GM21381 (cell line): Measurements from ENCODE around the gene GRK5.

Source experiments
- ATAC-seq: cut with Tn5 transposase; IDR thresholded peaks from one replicate; pipeline ENCODE4 v1.9.1; 2021; ENCODE audit warnings: mild to moderate bottlenecking, moderate library complexity; ENCODE audit not compliant: unreplicated experiment

GRK5 gene

DNA sequence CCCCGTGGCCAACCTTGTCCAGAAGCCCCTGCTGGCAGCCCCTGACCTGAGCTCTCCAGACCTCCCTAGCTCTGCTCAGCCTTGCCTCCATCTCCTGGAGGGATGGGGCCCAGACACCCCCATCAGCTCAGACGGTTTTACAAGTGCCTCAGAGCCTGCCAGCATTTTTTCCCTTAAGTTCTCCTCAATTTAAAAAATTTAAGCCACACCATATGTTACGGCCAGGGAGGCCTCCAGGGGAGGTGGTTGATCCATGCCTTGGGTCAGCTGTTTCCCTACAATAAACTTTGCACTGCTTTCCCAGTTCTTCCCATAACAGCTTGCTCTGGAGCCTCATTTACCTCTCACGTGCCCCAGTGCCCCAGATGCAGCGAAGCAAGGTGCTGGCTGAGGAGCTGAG, 191.6 kb downstream of the GRK5 start:
- no peak for ATAC-seq

DNA sequence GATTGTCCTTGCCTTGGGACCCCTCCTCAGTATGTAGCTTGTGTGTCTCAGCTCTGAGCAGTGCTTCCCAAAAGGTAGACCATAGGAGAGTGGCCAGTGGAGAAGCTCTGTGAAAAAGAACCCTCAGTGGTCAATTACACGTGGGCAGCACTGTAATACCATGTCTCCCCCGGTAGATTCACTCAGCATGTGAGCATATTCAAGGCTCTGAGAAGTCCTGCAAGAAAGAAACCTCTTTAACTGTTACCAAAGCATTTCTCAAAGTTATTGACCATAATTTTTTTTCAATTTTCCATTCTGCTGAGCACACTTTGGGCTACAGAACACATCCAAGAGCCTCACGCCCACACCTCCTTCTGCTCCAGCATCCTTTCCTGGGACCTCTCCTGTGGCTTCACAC, 192.1 kb downstream of the GRK5 start:
- no peak for ATAC-seq

DNA sequence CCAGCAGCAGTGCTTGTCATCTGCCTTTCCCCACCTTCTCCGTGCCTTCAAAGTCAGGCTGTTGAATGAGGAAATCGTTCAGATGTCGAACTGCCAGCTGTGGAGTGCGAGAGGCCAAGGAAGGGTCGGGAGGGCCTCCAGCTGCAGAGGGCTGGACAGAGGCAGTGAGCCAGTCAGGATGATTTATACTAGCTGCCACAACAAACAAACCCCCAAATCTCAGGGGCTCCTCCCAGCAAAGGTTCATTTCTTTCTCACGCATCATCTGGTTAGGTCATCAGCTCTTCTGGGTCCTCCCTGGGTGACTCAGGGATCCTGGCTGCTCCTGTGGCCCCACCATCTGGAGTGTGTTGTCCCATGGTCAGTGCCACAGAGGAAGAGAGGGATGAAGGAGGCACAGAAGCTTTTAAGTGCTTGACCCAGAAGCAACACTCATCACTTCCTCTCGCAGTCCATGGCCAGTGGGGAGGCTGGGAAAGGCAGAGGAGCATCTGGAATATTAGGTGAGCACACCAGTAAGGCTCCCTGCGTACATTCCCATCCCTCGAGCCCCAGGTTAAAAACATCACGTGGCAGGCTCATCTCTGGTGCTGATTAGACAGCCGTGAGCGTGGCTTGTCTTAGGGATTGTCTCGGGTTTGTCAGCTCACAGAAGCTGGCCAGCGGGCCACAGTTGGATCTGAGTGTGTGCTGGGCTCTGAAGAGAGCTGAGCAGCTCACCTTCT, 194.5 kb downstream of the GRK5 start:
- ATAC-seq, result no peak

DNA sequence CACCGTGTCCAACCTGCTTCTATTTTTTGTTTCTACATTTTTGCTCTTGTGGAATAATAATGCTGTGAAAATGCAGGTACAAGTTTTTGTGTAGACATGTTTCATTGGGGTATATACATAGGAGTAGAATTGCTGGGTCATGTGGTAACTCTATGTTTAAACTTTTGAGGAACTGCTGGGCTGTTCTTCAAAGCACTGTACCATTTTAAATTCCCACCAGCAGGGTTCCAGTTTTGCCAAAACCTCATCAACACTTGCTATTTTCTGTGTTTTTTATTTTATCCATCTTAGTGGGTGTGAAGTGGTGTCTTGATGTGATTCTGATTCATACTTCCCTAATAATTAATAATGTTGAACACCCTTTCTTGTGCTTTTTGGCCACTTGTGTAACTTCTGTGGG, 196.6 kb downstream of the GRK5 start:
- no peak for ATAC-seq

DNA sequence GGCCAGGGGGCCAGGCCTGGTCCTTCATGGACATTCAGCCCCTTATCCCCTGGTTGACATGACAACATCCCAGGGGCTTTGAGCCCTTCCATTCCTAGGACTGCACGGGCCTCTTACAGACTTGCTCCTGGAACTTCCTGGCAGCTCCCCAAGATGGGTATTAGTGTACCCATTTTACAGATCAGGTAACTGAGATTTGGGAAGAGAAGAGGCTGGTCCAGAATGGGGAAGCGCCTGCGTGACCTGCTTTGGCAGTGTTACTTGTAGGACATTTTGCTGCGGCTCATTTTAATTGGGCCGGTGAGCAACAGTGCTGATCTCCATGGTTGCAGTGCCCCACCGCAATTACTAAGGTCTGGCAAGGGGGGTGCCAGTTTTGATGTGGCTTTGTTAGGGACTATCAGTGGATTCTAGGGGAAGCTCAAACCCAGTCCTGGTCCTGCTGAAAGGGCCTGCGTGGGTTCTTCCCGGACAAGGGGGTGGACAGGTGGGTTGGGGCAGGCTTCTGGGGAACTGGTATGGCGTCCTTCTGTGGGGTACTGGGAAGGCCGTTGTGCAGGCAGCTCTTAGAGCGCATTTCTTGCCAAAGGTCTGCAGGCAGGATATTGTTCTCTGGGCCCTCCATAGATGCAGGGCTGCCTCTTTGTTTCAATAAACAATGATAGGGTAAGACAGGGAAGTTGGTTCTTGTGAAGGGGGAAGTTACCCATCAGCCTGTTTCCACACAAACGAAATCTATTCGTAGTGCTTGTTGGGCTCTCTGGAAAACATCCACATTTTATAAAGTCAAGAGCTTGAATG, 197.5 kb downstream of the GRK5 start:
- ATAC-seq, result no peak

DNA sequence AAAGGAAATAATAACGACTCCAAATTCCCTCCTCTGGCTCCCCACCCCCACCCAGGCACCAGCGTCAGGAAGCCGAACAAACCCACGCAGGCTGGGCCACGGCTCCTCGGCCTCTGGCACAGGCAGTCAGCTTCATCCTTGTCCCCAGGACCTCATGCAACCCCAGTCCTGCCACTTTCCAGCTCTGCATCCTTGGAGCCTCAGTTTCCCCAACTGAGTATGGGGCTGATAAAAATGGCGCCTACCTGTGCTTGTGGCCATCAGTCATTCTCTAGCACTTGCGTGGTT, 198.1 kb downstream of the GRK5 start:
- ATAC-seq, result no peak

DNA sequence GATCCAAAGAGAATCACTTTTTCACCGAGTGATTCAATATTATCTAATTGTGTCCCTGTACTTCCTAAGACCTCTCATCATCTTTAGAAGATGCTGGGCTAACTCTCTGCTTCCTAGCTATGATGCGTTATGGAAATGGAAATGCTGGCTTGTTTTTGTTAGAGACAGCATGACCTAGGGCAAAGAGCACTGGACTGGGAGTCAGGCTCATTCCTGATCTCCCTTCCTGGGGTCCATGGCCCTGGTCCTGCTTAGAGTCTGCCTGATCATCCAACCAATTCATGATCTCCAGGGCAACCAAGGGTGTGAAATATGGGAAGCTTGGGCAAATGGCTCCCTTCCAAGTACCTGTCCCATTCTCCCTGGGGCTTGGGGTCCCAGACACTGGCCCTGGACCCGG, 198.8 kb downstream of the GRK5 start:
- ATAC-seq, result no peak

DNA sequence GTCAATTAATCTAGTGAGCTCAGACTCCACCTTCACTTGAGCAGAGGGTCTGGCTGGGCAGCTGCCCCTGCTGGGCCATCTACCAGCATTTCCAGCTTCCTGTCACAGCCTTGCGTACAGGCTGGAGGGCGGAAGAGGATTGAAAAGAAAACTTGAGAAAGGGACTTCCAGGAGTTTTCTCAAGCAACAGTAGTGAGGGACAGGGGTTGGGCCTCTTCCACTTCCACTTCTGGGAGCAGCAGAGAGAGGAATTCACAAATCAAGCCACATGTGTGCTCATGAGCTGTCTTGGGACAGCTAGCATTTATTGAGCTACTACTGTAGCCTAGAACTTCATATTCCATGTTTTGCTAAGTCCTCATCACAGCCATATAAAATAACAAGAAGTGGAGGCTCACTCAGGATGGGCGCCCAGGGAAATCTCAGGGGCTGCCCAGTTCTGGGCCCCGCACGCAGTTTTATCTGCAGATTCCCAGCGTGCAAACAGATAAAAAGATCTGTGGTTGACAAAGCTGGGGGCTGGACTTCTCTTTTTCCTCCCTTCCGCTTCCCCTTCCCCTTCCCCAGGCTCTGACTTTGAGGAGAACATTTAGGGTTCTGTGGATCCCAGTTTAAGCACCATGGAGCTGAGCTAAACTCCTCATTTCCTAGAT, 199.4 kb downstream of the GRK5 start:
- no peak for ATAC-seq

DNA sequence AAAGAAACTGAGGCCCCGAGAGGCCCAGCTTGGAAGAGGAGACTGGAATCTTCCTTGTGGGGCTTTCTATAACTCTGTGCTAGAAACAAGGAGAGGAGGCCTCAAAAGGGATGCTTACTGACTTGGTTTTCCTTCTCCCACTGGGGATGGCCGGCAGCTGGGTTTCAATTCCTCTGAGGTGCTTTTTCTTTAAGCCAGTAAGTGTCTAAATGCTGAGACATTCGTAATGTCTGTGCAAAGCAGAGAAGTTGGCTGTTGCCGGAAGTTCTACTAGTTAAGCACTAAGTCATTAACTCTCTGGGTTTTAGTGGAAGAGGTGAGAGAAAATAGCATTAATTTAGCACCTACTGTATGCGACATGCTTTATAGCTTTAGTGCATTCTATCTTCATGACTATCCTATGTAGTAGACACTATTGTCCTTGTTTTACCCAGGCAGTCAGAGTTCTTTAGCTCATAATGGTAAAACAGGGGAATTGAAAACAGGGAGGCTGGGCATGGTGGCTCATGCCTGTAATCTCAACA, 199.9 kb downstream of the GRK5 start:
- ATAC-seq, result no peak

DNA sequence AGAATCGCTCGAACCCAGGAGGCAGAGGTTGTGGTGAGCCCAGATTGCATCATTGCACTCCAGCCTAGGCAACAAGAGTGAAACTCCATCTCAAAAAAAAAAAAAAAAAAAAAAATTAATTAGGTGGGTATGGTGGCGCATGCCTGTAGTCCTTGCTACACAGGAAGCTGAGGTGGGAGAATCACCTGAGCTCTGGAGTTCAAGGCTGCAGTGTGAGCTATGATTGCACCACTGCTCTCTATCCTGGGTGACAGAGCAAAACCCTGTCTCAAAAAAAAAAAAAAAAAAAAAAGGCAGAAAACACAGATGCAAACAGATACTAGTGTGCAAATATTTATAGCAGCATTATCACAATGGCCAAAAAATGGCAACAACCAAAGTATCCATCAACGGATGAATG, 200.7 kb downstream of the GRK5 start:
- no peak for ATAC-seq

DNA sequence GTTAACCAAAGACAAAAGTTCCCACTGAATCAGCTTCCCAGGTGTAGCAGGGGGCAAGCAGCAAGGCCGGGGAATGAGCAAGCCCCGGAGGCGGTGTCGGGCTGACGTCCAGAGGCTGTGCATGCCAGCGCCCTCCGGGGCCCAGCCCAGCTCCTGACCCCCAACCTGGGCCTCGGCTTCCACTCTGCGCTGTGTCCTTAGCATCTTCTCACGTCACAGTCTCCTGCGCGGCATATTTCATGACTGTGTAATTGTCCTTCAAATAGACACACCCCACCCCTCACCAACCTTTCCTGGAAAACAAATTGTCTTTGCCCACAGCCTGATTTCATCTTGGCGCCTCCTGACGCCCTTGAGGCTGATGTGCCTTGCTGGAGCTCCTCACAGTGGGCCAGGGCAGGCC, 201.6 kb downstream of the GRK5 start:
- ATAC-seq, result no peak

DNA sequence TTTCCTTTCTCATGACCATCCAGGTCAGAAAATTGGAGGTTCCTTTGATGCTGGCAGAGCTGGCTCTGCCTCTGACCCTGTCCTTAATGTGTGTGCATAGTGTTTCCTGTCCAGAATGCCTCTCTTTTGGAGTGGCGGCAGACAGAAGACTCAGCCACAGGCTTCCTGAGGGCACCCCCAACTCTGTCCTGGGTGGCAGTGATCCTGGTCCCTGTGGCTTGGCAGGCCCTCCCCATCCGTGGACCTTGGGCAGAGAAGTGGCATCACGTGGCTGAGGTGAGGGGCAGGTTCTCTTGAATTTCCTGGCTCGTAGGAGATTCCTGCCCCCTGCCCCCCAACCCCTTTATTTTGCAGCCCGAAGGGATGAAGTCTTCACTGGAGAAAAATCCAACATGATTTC, 202.0 kb downstream of the GRK5 start:
- ATAC-seq, result no peak

DNA sequence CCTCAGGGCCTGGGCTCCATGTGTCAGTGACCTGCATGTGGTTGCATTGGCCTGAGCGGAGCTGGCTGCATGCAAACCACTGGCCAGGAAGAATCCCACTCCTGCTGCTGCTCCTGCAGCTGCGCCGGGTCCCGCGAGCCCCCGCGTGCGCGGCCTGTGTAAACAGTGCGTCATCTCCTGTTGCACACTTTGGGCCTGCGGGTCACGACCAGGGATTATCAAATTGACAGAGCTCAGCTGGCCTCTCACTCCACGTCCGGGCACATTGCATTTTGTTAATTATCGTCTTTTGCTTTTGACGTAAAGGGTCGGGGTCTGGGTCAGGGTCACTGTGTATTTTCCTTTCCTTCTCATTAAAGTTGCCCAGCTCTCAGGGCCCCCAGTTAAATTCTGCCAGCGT, 202.5 kb downstream of the GRK5 start:
- ATAC-seq, result no peak

DNA sequence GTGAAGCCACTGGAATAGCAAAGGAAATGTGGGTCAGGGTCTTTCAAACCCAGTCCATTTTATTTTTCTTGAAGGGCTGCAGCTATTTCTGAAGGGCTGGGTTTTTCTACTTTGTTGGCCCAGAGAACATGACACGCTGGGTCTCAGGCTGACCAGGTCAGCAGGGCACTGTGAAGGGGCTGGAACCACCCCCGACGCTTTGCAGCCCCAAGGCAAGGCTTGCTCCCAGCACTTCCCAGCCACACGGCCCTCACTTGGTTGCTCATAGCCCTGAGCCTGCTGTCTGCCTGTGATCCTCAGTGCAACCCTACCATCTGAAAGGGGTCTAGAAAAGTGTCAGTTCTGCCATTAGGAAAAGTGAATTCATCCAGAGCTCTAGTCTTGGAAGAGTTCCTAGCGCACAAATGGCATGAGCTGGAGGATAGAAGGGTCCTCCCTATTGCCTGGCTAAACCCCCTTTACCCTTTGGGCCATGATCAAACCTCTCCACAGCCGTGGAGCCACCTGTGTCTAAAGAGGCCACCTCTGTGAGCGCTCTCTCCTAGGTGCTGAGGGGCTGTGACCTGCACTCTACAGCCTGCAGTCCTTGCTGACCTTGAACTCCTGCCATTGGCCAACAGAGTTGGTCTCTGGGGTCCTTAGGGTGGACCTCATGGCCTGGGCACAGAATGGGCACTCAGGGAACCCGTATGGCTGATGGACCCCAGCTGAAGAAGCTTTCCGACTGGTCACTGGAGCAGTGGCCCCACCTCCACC, 203.2 kb downstream of the GRK5 start:
- ATAC-seq, result no peak

DNA sequence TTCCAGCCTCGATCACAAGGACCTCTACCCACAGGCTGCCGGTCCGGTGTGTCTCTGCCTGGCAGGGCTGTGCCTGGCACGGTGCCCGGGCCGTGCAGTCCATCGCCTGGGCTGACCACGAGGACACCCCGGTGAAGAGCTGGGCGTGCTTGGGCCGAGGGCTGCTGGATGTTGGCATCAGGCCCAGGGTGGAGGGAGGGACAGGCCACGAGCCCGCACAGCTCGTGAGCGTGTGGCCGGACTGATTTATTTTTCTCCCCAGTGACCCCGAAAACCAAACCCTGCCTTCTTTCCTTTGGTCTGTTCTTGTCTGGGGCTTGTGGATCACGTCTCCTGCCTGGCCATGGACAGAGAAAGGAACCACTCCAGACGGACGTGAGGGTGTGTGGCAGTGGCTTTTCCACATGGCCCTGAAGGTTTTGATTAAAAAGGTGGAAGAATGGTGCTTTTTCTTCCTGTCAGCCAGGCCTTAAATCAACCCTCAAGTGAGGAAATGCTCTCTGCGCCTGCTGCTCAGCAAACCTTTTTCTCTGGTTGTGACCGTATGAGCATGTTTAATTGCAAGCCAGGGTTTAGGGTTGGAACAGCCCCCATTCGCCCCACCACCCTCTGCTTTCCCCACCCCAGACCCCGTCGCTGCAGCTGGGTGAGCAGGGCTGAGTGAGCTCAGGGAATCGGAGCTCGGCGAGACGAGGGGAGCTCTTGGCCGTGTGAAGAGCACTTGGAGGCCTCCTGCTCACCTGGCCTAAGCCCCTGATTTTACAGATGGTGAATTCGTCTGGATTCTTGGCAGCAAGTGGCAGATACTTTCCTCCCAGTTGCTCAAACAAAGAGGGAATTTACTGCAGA, 205.1 kb downstream of the GRK5 start:
- no peak for ATAC-seq

DNA sequence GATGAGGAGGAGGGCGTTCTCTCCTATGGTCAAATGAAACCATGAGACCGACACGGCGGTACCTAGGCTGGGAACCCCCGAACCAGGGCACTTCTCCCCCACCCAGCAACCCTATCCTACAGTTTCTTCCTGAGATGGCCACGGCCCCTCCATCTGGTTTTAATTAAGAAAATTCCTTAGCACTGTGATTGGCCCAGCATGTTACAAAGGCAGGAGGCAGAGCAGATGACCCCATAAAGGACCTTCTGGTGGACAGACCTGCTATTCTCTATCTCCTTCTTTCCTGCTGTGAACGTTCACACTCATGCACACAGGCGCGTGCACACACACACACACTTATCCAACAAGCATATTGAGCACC, 205.7 kb downstream of the GRK5 start:
- no peak for ATAC-seq

DNA sequence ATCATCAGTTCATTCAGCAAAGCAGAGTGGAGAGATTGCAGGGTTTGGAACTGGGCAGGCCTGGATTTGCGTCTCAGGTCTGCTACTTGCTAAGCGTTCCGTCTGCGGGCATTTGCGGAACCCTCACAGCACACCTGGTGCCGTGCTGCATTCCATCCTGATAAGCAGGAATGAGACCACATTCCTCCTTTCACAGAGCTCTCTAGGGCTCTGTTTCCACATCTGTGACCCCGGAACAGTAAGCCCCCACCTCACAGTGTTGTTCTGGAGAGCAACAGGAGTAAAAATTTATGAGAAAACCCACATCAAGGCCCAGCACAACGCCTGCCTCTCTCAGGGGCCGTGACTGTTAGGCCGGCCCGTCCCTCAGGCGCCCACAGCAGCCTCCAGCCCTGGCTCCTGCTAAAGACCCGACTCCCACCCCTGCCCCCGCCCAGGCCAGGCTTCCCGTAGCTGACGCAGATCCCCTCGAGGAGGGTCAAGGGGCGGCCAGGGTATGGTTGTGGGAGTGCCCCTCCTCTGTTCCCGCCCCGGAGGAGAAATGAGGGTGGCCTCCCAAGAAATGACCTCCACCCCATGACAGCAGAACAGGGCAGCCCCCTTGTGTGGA, 206.2 kb downstream of the GRK5 start:
- no peak for ATAC-seq

DNA sequence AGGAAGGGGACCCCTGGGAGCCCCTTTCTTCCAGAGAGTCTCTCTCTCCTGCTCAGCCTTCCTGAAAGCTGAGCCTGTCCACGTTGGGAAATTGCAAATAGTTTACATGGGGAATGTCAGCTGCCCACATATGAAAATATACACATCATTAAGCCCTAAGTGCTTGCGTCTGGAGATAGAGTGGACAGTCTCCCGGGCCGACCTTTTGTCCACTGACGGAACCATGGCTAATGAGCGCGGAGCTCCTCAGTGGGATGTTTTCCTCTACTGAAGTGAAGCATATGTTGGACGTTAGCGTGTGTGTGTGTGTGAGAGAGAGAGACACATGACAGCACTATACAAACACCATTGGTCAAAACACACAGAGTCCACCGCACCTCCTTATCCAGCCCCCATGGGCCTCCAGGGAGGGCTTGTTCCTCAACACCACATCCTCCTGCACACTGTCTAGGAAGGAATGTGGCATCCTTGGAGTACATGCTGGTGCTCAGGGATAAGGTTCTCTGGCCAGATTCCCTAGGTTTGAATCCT, 206.8 kb downstream of the GRK5 start:
- no peak for ATAC-seq

DNA sequence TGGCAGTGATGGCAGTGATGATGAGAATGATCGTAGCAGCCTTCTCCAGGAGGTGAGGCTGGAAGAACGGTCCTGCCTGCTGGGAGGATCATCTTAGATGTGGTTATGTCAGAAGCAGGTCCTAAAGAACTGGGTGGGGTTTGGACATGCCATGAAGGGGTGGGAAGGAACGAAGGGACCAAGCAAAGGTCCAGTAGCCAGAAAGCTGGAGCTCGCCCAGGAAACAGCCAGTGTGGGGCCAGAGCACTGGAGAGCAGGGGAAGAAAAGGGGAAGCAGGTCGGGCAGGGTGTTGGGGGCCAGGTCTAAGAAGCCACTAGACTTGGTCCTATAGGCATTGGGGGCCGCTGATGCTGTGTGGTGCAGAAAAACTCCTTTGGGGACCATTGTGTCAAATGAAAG, 207.8 kb downstream of the GRK5 start:
- no peak for ATAC-seq
